Activated CD8-positive, alpha-beta memory T cell treated with anti-CD3 and anti-CD28 coated beads for 1 hour (primary cell): ENCODE measurements around the gene DNPH1.

Experiments
- DNase-seq, 2 donors: peaks; one replicate each; pipeline ENCODE4 v3.0.0-alpha.2; 2020; ENCODE audit warnings: low read depth in 1 of 2; ENCODE audit errors: extremely low read depth in 1 of 2

The DNPH1 gene

DNA sequence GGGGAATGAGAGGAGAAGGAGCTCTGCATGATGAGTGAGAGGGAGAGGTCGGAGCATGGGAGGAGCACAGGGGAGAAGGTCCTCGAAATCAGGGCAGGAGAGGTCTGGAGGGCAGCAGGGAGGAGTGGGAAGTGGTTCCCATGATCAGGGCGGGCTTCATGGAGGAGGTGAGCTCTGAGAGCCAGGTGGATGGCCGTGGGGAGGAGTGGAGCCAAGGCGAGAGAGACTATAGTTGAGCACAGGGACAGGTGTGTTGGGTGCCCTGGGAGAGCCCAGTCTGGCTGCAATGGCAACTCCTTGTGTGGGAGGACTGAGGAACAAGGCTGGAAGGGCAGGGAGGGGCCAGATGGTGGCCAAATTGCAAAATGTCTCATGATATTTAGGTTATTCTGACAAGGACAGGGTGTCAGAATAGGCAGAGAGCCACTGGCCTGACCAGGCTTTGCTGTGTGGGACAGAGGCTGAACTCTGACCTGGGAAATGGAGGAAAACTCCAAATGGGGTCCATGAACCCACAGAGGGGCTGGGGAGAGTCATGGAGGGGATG, 35.4 kb upstream of the DNPH1 start:
- DNase-seq: no peak

DNA sequence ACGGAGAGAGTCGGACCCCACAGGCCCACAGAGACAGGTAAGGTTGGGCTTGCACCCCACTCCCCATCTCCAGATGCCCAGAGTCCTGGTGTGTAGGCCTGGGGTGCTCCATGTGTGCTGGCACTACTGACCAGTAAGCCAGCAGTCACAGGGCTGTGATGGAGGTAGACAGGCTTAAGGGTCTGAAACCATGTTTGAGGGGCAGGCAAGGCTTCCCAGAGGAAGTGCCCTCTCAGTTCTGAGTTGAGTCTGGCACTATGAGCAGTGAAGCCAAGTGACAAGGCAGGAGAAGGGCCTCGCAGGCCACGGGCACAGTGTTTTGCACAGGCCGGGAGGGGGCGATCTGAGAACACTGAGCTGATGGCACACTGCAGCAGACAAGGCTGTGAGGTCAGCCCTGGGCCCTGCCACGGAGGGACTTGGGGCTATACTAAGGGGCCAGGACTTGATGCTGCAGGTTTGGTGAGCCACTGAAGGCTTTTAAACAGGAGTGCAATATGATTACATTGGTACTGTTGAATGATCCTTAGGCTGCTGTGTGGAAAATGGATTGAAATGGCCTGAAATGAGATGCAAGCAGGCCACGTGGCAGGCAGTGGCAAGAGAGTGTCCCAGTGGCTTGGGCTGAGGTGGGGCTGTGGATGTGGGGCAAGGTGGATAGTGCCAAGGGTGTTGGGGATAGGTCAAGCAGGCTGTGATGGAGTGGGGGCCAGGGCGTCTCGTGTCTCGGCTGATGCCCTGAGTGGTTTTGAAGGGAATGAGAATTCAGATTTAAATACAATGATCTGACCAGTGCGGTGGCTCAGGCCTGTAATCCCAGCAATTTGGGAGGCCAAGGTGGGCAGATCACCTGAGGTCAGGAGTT, 34.3 kb upstream of the DNPH1 start:
- DNase-seq: peak in 1 of 2 donors; percentile 60

DNA sequence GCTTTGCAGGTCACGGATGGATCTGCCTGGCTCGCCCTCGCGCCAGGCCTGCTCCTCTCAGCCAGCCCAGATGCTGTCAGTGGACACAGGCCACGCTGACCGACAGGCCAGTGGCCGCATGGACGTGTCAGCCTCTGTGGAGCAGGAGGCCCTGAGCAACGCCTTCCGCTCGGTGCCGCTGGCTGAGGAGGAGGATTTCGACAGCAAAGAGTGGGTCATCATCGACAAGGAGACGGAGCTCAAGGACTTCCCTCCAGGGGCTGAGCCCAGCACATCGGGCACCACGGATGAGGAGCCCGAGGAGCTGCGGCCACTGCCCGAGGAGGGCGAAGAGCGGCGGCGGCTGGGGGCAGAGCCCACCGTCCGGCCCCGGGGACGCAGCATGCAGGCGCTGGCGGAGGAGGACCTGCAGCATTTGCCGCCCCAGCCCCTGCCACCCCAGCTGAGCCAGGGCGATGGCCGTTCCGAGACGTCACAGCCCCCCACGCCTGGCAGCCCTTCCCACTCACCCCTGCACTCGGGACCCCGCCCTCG, 33.6 kb upstream of the DNPH1 start:
- DNase-seq: no peak

DNA sequence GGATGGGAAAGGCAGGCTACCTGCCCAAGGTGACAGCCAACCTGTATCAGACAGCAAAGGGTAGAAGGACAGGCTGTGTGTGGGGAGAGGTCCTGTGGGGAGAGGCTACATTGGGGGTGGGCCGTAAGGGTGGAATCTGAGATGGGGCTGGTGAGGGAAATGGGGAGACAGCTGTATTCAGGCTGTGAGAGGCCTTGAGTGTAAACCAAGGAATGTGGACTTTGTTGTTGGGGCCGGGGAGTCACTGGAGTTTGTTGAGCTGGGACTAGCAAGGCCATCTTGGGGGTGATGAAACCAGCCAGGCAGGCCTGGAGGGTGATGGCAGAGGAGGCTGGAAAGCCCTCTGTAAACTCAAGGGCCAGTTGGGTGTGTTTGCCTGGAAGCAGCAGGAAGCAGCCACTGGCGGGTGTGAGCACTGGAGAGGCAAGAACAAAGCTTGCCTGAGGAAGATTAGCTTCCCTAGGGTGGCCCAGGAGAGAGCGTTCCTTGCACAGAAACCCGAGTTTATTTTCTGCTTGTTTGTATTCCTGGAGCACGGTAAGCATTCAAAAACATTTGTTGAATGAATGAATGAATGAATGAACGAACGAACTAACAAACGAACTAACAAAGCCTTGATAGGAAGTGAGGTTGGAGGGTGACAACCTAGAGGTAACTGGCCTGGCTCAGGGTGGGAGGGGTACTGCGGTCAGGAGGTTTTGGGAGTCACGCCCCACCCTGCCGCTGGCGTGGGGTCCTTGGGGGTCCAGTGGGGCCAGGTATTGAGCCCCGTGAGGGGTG, 32.9 kb upstream of the DNPH1 start:
- no peak for DNase-seq

DNA sequence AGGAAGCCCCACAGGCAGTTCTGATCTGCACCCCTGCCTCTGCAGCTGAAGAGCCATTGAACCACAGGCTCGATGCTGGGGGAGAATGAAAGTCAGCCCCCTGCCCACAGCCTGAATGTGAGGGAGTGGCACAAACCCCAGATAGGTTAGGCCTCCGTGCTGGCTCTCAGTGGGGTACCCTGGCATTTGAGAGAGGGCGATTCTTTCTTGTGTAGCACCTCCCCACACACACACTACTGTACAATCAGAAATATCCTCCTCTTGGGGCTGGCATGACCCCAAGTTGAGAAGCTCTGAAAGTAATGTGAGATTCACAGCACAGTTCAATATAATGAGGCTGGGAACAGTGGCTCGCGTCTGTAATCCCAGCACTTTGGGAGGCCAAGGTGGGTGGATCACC, 31.9 kb upstream of the DNPH1 start:
- no peak for DNase-seq

DNA sequence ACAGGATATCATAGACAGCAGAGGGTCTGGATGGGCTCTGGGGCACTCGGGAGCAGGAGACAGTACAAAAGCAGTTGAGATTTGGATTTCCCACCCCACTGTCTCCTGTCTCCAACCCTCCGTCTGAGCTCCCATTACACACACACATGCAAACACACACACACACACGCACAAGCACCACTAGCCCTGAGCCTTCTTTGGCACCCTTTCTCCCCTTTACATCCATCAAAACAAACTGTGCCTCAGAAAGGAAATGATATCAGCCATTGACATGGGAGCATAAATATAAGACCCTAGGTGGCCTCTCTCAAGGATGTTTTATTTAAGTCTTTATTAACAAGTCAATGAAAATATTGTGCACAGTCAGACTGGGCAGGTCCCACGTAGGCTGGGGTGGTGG, 31.5 kb upstream of the DNPH1 start:
- DNase-seq: no peak

DNA sequence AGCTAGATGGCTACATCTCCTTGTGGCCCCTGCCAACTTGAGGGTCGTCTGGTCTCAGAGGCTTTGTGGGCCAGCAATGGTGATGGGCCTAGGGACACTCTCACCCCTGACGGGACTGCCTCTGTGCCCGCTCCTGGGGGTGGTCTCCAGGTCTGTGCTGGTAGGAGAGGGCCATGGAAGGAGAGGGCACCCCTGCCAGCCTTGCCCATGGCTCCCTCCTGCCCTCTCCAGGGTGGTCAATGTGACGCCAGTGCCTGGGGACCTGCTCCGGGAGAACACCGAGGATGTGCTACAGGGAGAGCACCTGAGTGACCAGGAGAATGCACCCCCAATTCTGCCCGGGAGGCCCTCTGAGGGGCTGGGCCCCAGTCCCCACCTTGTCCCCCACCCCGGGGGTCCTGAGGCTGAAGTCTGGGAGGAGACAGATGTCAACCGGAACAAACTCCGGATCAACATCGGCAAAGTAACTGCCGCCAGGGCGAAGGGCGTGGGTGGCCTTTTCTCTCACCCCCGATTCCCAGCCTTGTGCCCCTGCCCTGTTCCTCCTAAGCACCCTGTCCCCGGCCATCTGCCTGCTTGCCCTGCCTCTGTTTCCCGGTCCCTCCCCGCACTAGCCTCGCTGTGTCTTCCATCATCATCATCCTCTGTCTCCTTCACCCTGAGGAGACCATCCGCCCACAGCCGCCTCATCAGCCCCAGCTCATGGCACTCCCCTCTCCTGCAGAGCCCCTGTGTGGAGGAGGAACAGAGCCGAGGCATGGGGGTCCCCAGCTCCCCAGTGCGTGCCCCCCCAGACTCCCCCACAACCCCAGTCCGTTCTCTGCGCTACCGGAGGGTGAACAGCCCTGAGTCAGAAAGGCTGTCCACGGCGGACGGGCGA, 29.8 kb upstream of the DNPH1 start:
- DNase-seq: no peak

DNA sequence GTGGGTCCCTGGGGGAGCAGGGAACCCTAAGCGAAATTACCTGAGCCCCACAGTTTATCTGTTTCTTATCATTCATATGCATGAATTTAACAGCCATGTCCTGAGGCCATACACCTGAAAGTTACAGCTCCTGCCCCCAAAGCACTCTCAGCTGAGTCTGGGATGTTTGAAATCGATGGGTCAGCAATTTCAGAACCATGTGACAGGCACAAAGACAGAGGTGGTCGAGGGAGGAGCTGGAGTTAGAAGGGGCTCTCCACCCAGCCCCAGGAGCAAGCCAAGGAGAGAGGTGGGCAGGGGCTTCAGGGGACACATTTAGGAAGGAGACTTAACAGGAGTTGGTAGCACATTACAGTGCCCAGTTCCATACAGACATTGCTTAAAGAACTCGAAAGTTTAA, 28.9 kb upstream of the DNPH1 start:
- DNase-seq: no peak

DNA sequence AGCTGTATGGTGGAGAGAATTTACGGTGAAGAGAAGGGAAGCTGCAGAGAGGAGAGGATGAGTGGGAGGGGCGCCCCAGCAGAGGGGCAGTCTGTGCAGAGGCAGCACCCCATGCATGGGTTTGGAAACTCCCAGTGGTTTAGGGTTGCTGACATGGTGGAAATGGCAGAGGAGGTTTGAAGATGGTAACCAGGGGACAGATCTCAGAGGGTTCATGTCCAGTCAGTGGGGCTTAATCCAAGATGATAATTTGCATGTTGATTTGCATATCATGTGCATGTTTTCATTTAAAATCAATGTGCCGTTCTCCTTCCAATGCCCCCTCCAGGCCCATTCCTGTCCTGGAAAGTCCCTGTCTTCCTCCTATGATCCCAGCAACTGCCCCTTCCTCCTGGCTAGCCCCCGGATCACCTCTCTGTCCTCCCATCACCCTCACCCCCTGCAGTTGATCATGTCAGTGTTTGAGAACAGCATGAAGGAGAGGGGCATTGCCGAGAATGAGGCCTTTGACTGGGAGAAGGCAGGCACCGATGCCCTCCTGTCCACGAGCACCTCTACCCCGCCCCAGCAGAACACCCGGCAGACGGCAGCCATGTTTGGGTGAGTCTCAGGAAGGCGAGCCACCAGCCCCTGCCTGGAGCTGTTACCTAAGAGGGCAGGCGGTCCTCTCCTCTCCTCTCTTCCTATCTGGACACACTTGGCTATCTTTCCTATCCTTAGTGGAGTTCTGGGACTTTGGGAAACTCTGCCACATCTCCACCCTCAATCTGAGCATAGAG, 28.3 kb upstream of the DNPH1 start:
- no peak for DNase-seq

DNA sequence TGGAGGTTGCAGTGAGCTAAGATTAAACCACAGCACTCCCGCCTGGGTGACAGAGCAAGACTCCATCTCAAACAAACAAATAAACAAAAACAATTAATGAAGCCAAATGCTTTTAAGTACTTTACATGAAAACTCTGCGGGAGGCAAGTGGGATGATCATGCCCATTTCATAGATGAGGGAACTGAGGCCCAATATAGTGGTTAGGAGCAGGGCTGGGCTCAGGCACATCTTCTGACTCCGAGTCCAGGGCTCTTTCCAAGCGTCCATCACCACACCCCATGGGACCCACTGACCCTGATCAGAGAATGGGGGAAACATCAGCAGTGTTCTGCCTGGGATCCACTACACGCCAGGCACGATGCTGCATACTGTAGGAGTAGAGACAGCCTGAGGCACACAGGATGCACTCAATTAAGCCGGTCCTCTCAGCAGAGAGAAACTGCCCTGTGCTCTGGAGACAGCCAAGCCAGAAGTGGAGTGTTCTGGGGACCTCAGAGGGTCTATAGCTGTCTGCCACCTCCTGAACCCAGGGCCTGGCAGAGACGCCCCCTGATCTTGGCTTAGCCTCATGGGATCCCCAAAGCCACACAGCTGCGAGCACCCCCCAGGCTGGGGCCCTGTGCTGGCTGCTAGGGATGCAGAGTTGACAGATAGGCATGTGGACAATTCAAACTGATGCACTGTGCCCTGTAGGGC, 27.5 kb upstream of the DNPH1 start:
- DNase-seq: no peak

DNA sequence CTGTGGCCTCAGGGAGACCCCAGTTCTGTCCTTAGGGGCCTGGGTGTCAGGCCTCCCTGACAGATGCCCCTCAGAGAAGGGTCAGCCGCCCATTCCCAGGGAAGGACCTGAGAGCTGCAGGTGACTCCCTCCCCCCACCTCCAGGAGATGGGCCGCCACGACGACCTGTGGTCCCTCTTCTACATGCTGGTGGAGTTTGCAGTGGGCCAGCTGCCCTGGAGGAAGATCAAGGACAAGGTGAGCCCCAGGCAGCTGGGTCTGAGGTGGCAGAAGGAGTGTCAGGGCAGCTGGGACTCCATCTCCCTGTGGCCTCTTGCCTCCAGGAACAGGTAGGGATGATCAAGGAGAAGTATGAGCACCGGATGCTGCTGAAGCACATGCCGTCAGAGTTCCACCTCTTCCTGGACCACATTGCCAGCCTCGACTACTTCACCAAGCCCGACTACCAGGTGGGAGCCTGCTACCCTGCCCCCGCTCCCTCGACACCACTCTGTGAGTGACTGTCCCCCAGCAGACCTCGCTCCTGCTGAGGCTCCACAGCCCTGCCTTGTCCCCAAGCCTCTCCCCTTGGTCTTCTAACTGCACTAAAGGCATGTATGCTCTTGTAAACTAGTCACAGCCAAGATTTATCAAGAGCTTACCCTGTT, 26.2 kb upstream of the DNPH1 start:
- no peak for DNase-seq

DNA sequence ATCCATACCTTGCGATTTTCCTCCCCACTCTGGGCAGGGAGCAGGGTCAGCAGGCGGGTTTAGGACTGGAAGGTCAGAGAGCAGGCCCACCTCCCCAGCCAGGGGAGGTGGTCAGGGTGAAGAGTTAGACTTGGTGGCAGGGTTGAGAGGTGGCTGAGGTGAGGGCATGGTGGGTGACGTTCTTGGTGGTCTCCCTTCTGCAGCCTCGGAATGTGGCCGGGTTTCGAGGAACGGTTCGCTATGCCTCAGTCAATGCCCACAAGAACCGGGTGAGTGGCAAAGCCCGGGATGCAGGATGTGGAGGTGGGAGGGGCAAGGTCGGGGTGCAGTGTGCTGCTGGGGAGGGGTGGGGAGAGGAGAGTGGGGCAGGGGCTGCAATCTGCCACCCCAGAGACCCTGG, 25.6 kb upstream of the DNPH1 start:
- no peak for DNase-seq

DNA sequence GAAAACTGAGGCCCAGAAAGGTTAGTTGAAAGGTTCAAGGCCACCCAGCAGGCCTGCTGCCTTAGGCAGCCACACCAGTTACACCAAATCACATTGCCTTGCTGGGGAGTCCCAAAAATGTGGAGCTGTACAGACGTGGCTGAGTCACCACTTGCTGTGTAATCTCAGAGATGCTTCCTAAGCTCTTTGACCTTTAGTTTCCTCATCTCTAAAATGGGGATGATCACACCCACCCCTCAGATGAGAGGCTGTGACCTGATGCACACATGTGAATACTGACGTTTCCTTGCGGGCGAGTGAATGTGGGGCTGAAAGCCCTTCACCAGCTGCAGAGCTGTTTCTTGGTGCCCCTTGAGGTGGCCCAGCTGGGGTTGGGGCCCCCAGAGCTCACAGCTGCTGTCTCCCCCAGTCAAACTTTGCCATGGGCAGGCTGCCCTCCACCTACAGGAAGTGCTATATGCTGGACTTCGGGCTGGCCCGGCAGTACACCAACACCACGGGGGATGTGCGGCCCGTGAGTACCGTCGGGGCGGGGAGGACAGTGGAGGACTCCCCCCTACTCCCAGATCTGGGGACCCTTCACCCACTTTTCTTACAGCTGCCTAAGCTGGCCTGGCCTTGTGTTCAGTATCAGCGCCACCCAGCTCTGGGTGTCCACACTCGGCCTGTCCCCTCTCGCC, 25.0 kb upstream of the DNPH1 start:
- DNase-seq: no peak

DNA sequence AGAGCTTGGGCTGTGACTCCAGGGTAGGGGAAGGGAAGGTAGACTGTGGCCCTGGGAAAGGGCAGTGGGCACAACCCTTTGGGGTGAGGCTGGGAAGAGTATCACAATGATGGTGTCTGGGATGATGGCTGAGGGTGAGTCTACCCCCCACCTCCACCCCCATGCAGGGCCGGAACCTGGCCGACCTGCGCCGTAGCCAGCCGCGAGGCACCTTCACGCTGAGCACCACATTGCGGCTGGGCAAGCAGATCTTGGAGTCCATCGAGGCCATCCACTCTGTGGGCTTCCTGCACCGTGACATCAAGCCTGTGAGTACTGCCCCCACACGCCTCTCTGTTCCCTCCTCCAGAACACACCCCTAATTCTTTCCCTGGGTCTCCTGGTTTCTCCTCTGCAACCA, 24.1 kb upstream of the DNPH1 start:
- DNase-seq: no peak

DNA sequence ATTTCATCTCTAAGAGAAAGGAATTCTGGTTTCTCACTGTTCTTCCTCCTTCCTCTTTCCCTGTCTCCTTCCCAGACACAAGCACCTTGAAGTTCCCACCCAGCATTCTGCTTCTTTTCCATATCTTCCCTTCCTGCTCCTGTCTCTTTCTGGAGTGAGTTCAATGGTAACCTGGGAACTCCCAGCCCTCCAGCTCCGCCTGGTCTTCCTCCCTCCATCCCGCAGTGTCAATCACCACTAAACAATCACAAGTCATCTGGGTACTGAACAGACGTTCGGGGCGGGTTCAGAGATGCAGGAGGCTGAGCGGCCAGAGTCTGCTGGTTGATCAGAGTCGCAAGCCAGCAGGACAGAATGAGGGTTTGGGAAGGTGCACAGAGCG, 21.7 kb upstream of the DNPH1 start:
- no peak for DNase-seq

DNA sequence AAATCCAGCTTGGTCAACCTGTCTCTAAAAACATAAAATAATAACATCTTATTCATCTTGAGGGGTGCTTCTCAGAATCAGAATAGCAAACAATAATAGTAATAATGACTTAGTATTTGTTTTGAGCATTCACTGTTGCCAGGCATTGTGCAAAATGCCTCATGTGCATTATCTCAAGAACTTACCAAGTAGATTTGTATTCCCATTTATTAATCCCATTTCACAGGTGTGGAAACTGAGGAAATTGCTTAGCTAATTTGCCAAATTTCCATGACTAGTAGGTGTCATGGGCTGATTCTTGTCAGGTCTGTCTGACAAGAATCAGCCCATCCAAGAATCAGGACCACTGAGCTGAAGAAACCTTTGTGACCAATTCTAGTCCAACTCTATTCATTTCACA, 19.5 kb upstream of the DNPH1 start:
- DNase-seq: no peak

DNA sequence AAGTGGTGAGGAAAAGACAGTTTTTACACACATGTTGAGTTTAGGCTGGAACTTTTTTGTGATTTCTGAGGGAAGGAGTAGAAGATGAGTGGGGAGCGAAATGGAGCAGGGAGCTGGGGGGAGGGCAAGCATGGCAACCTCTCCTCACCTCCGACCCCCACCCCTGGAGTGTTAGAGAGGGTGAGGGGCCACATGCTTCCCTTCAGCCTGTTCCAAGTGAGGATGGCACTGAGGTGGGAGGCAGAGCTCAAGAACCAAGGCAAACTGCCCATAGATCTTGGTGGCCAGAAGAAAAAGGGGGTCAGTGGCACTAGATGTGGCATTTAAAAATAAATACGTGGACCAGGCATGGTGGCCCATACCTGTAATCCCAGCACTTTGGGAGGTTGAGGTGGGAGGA, 18.8 kb upstream of the DNPH1 start:
- DNase-seq: no peak
